Measurements from ENCODE around the gene MPDZ.

- TF ChIP-seq CTCF (IDR thresholded peaks at IDR 0.05) (no peak), POLR2AphosphoS5 (IDR thresholded peaks at IDR 0.05) (no peak)
Measured at GRCh38 chr9:13109781-13110180, 169.7 kb downstream of the MPDZ start.
